Measurements from ENCODE around the gene TIAM2. TPM values are rescaled to one million over a fixed set of nuclear protein-coding genes. Genes with fewer than 3 reads are reported as not detected.
"Not testable (repeated sequence)": the region's sequence is repeated elsewhere in the genome, so short reads cannot be mapped to it uniquely, and the experiment has no call there.

TIAM2 gene
- total RNA-seq, 2 donors from 2014 or later = 2.5 to 12.5 TPM

DNA sequence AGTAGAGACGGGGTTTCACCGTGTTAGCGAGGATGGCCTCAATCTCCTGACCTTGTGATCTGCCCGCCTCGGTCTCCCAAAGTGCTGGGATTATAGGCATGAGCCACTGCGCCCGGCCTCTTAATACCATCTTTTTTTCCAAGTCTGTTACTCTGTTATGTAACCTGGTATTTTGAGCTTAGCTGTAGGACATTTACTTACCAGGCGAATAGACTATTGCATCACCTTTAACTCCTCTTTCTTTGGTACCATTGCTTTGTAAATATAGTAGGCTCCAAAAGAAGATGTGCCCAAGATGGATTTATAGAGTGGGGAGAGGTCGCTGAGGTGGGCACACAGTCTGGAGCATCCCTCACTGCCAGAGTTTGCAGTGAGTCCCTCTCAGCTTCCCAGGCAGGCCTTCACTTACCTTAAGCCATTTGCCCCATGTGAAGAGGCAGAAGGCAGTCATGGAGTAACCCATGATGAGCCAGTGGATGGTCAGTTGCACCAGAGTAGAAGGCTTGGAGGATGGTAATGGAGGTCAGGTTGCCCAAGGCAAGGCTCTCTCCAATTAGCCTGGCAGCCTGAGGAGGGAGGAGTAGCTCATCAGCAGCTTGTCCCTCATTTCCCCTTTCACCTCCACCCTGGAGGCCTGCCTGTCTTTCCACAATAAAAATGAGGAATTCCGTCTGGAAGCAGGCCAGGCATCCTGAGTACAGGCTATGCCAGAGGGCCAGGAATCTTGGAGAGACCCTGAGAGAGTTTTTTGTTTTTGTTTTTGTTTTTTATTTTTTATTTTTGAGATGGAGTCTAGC is 9.7 kb downstream of the TIAM2 start:
- ATAC-seq (no peak), DNase-seq (ENCODE audit: low spot score in 2 of 2) (no peak)
- H3K36me3 Mint-ChIP-seq = no peaks in the 10 kb centered on the region
- H3K27ac Mint-ChIP-seq = peak overlapping the region; percentile 21 to 68
- H3K9me3 Mint-ChIP-seq = no peaks in the 10 kb centered on the region

DNA sequence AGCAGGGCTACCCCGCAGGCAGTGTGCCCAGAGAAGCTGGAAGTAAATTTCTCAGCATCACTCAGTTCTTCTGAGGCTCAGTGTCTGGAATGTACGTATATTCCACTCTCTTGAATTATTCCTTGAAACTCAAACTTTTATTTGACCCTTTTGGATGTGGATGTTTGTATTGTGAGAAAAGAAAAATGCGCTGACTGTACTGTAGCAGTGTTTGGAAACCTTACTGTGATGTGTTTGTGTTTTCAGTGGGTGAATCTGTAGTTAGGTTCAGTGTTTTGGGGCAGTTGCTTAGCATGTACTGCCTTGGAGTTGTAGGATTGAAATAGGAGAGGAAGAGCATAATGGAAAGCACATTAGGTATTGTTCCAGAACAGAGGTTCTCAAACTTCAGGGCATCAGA is 13.5 kb downstream of the TIAM2 start:
- Mint-ChIP-seq H3K36me3 (no peaks in the 10 kb centered on the region), H3K9me3 (no peaks in the 10 kb centered on the region), H3K27ac (no peak overlapping the region)
- DNase-seq (ENCODE audit: low spot score in 2 of 2) (no peak), ATAC-seq (no peak)

DNA sequence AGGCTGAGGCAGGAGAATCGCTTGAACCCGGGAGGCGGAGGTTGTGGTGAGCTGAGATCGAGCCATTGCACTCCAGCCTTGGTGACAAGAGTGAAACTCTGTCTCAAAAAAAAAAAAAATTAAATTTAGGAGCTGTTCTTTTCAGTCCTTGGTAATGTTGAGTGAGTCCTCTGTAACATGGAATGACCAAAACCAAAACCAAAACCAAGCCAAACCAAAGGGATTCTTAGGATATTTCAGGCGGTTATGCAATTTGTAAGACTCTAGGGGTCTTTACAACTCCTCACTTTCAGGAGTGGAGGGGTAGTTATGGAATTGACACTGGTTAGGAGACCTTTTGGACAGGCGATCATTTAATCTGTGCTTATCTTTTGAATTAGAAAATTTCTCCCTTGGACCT is 15.8 kb downstream of the TIAM2 start:
- Mint-ChIP-seq H3K9me3 (no peaks in the 10 kb centered on the region), H3K36me3 (no peaks in the 10 kb centered on the region), H3K27ac (no peak overlapping the region)
- ATAC-seq = no peak
- no peak for DNase-seq (ENCODE audit: low spot score in 2 of 2)

DNA sequence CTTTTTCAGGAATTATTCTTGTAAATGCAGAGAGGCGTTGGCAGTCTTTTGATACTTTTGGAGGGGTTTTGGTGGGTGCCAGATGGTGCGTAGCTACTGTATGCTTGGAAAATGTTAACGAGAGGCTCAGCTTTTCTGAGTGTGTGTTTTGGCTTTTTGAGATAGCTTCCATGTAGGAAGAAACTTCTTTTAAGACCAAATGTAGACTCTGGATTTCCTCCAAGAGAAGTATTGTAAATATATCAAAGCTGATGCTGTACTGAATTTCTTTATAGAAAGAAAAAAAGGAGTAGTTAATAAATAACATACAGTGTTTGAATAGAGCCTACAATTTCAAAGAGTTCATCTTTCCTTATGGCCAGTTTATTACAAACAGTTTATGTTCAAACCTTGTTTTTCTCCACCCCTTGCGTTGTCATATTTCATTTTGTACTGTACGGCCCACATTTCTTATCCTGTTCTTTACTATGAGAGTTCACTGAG is 16.7 kb downstream of the TIAM2 start:
- ATAC-seq (no peak), DNase-seq (ENCODE audit: low spot score in 2 of 2) (no peak)
- Mint-ChIP-seq H3K27ac (no peak overlapping the region), H3K9me3 (no peaks in the 10 kb centered on the region), H3K36me3 (no peaks in the 10 kb centered on the region)

DNA sequence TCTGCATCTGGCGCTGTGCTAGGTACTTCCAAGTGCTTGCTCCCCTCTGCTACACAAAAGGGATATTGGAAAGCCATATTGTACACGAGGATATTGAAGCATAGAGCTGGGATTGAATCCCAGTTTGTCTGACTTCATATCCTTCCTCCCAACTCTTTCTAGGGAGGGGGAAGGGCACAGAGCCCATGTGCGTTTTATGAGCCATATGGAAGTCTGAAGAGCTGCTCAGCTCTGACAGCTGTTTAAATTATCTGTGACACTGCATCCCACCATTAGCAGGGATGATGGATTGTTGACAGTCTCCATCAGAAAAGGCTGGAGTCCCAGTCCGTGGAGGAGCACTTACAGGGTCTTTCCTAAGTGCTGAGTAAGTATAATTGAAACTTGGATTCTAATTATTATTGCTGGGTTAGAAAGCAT is 18.4 kb downstream of the TIAM2 start:
- H3K36me3 Mint-ChIP-seq = no peaks in the 10 kb centered on the region
- H3K9me3 Mint-ChIP-seq = no peaks in the 10 kb centered on the region
- DNase-seq (ENCODE audit: low spot score in 2 of 2) (no peak), ATAC-seq (no peak)
- H3K27ac Mint-ChIP-seq = no peak overlapping the region

DNA sequence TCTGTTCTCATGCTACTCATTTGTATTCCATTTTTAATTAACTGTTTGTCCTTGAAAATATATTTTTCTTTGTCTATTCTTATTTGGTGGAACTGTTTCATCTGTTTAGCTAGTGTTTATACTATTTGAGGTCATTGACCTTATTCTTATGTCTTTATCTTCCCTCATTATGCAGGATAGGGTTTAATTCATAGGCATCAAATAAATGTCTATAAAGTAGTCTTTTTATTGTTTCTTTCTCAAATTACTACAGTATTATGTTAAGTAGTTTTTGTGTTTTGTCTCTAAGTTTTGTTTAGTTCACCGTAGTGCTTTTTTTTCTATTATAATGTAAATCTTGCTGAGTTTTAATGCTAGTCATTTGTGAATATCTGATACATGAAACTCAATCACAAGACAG is 19.0 kb downstream of the TIAM2 start:
- H3K36me3 Mint-ChIP-seq = no peaks in the 10 kb centered on the region

DNA sequence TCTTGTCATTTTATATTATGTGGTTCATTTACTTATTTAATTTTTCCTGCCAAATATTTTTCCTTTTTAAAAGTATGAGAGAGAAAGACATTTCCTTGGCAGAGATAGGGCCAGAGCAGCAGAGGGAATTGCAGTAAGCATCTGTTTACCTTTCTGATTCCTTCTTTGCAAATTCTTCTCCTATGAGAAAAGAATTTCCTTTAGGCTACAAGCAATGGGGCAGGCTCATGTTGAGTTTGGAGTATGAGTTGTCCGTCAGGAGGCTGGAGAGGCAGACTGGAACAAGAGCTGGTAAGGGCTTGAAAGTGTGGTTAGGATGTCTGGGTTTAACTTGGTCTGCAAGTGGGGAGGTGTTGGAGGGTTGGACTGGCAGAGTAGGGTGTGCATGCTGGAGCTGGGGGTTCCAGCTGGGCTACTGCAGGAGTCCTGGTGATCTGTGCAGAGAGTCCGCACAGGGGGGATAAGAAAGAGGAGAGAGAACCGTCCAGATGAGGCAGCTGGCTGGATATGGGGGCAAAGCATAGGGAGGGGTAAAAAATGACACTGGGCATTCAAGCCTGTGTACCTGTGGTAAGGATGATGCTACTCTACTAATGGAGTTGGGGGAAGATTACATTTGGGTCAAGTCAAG is 19.7 kb downstream of the TIAM2 start:
- Mint-ChIP-seq H3K36me3 (no peaks in the 10 kb centered on the region), H3K9me3 (no peaks in the 10 kb centered on the region), H3K27ac (no peak overlapping the region)
- DNase-seq (ENCODE audit: low spot score in 2 of 2) (no peak), ATAC-seq (no peak)

More for the DNA sequence above, 19.0 kb downstream of the TIAM2 start:
- Mint-ChIP-seq H3K27ac (no peak overlapping the region), H3K9me3 (no peaks in the 10 kb centered on the region)
- DNase-seq (ENCODE audit: low spot score in 2 of 2) = no peak
- ATAC-seq = no peak

DNA sequence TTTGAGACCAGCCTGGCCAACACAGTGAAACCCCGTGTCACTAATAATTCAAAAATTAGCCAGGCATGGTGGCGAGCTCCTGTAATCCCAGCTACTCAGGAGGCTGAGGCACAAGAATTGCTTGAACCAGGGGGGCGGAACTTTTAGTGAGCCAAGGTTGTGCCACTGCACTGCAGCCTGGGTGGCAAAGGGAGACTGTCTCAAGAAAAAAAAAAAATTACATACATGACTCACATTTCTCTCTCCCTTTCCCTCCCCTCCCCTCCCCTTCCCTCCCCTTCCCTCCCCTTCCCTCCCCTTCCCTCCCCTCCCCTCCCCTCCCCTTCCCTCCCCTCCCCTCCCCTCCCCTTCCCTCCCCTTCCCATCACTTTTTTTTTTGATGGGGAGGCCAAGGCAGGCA is 23.3 kb downstream of the TIAM2 start:
- not testable (repeated sequence) for H3K36me3 Mint-ChIP-seq; DNase-seq (ENCODE audit: low spot score in 2 of 2); ATAC-seq; H3K9me3 Mint-ChIP-seq; H3K27ac Mint-ChIP-seq

DNA sequence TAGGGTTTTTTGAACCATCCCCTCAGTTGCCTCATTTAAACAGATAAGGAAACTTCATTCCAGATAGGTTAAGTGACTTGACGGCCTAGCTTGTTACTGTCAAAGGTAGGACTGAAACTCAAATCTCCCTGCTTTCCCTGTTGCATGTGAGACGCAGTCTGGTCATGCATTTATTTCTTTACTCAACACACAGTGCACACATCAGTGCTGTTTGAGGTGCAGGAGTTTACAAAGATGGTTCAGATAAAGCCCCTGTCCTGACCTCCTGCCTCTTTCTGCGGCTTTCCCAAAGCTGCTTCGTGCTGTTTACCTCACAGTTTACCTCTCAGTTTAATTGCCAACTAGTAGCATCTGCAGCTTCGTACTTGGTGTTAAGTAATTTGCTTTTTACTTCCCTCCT is 26.6 kb downstream of the TIAM2 start:
- ATAC-seq = no peak
- H3K36me3 Mint-ChIP-seq = no peaks in the 10 kb centered on the region
- DNase-seq (ENCODE audit: low spot score in 2 of 2) = no peak
- no peaks in the 10 kb centered on the region for H3K9me3 Mint-ChIP-seq
- H3K27ac Mint-ChIP-seq = no peak overlapping the region

DNA sequence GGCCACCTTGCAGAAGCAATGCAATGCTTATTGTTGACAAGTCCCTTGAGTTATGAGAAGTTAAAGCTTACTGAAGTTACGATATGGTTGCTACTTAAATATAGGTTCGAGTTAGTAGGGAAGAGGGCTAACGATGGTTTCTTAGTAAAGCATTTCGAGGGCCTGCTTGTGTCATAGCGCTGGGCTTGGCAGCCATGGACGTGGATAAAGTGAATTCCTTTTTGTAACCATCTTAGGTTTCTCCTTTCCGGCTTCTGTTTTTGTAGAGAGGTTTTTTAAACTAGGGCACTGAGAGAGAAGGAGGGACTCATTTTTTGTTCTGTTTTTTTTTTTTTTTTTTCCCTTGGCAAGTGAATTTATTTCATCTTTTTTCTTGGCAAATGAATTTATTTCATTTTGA is 27.6 kb downstream of the TIAM2 start:
- no peak for ATAC-seq
- no peak for DNase-seq (ENCODE audit: low spot score in 2 of 2)
- Mint-ChIP-seq H3K9me3 (no peaks in the 10 kb centered on the region), H3K27ac (no peak overlapping the region), H3K36me3 (no peaks in the 10 kb centered on the region)

DNA sequence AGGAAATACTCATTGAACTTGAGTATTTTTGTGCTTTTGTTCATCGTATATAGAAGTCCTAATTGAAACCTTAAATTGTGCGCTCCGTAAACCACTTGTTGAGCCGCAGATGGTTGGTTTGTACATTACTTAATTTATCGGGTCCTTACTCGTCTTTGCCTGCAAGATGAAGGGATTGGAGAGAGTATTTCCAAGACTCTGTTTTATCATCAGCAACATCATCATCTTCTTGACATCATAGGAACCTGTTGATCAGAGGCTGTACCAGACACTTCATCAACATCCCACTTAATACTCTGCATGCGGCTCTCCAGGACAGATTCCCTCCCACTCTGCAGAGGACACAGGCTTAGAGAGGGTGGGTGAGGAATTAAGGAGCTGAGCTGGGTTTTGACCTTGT is 28.6 kb downstream of the TIAM2 start:
- no peak overlapping the region for H3K27ac Mint-ChIP-seq
- no peaks in the 10 kb centered on the region for H3K9me3 Mint-ChIP-seq
- ATAC-seq = no peak
- no peaks in the 10 kb centered on the region for H3K36me3 Mint-ChIP-seq
- no peak for DNase-seq (ENCODE audit: low spot score in 2 of 2)

DNA sequence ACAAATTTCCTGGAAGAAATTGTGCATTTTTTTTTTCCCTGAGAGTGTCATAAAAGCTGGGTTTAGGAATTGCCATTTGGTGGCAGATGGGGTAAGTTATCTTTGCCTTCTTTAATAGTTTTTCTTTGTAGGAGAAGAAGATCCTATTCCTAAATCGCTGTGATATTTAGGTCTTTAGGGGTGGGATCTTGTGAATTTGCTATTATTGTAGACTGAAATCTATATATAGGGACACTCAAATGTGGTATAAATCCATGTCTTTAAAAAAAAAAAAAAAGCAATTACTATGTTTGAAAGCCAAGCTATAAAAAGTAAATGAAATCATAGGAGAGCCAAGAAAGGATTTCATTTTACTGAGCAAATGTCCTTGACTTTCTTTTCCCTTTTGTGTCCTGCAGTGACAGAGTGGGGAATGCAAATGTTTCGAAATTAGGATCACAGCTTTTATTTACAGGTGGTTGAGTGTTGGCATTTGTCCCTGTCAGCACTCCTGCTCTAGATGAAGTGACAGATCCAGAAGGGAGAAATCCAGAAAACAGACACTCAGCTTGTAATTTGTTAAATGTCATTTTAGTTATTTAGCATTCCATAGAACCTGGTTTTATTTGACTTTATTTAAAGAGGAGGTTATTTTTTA is 29.4 kb downstream of the TIAM2 start:
- DNase-seq (ENCODE audit: low spot score in 2 of 2) (no peak), ATAC-seq (no peak)
- Mint-ChIP-seq H3K27ac (no peak overlapping the region), H3K9me3 (no peaks in the 10 kb centered on the region), H3K36me3 (no peaks in the 10 kb centered on the region)

DNA sequence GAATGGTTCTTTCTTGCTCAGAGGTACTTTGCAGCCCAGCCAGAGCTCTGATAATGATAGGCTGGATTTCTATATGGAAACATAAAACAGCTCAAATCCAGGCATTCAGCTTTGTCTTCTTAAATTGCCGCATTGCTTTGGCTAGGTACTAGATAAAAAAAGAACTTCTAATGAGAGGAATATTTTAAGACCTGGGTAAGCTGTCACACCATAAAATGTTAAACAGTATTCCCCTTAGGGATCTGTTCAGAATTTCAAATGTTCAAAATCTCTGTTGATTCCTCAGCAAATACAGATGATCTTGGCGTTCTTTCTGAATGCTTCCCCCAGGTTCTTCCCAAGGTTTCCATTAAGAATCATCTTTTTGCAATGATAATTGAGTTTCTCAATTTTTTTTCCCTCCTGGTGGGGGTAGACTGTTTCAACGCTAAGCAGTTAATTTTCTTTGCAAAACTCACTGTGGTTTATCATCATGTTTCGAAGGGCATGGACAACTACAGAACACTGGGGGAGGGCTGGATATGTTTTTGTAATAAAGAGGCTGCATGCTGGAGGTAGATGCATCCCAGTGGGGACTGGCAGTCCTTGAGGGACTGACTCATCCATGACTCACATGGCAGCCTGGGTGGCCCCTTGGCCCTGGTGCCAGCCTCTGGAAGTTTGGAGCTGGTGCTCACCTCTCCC is 31.0 kb downstream of the TIAM2 start:
- ATAC-seq = peak in 1 of 2 donors; percentile 53
- DNase-seq (ENCODE audit: low spot score in 2 of 2) = no peak
- H3K36me3 Mint-ChIP-seq = no peaks in the 10 kb centered on the region

DNA sequence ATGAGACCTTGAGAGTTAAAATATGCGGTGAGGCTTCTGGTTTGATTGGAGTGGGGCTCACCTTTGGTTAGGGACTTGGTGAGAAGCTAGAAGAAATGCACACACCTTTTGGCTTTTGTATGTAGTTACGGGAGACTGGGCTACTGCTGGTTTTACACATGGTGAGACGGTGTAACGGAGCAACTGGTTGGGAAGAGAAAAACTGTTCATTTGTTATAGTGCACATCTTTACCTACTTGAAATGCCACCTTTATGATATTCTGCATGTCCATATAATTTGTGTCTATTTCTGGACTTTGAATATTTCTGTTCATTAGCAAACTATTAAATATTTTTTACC is 31.6 kb downstream of the TIAM2 start:
- no peak for ATAC-seq
- Mint-ChIP-seq H3K9me3 (no peaks in the 10 kb centered on the region), H3K36me3 (no peaks in the 10 kb centered on the region), H3K27ac (no peak overlapping the region)
- no peak for DNase-seq (ENCODE audit: low spot score in 2 of 2)

More for the DNA sequence above, 31.0 kb downstream of the TIAM2 start:
- Mint-ChIP-seq H3K9me3 (no peaks in the 10 kb centered on the region), H3K27ac (no peak overlapping the region)

DNA sequence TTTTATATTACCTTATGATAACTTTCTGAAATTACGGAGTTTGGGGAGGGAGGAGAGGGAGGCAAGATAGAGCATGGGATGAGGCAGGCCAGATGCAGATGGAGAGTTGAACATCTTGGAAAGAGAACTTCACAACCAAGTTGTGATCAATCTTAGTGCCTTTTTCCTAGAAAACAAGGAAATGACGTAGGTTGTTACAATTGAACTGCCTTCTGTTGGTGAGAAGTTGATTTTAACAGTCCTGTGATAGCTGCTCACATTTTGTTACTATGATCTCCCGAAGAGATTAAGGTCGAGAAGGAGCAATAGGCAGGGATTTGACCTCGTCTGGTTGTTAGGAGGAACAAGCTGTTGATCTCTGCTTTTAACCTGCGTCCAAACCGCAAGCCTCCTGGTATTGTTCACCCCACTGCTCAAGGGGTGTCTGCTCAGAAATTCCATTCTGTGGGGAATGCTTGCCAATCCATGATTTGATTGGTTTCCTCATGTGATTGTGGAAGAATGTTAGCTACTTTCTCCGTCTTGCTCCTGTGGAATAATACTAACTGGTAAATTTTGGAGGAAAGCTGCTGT is 35.1 kb downstream of the TIAM2 start:
- Mint-ChIP-seq H3K27ac (no peak overlapping the region), H3K36me3 (no peaks in the 10 kb centered on the region), H3K9me3 (no peaks in the 10 kb centered on the region)
- no peak for ATAC-seq
- DNase-seq (ENCODE audit: low spot score in 2 of 2) = no peak

DNA sequence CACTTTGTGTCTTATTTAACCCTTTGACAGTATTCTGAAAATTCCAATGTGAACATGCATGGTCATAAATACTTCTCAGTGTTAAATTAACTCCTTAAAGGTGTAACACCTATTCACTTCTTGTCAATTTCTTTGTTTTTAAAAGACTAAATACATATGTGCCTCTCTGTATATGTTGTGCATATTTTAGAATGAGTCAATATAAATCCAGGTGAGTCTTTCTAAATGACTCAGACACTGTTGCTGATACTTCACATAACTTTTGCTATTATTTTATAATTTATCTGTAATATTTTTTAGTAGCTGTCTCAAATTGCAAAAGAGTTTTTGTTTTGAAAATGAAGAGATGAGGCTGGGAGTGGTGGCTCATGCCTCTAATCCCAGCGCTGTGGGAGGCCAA is 36.0 kb downstream of the TIAM2 start:
- no peak overlapping the region for H3K27ac Mint-ChIP-seq
- no peaks in the 10 kb centered on the region for H3K36me3 Mint-ChIP-seq
- ATAC-seq (peak in 1 of 2 donors; percentile 68), DNase-seq (ENCODE audit: low spot score in 2 of 2) (no peak)
- no peaks in the 10 kb centered on the region for H3K9me3 Mint-ChIP-seq

Measured in activated naive CD4-positive, alpha-beta T cell treated with anti-CD3 and anti-CD28 coated beads, Interleukin-2, amount 50 U/mL, for 72 hours (primary cell).